Activated CD4-positive, alpha-beta T cell treated with anti-CD3 and anti-CD28 coated beads for 36 hours (primary cell): ENCODE measurements around the gene CAMK2D. TPM values are rescaled to one million over a fixed set of nuclear protein-coding genes. Genes with fewer than 3 reads are reported as not detected.
A peak's percentile ranks its signal among the peaks of the same experiment; 100 is the strongest.

Source experiments
- ATAC-seq: fragments of 200-7000 bp; cut with Tn5 transposase; one replicate; pipeline ENCODE4 v1.10.0; 2021; ENCODE audit warnings: mild to moderate bottlenecking, moderate library complexity
- CTCF ChIA-PET: fragments of 350-600 bp; sonication (Branson Sonifier 250); formaldehyde crosslinking; loops from one replicate; lab custom pipeline; 2021; ENCODE audit warnings: antibody characterized with exemption; lab: Charles Lee
- POLR2A ChIA-PET: fragments of 350-600 bp; sonication (Branson Sonifier 250); formaldehyde crosslinking; loops from one replicate; lab custom pipeline; 2021; ENCODE audit warnings: antibody characterized with exemption, inconsistent platforms; lab: Charles Lee
- DNase-seq: peaks from one replicate; pipeline ENCODE4 v3.0.0-alpha.2; 2020
- H3K27ac Mint-ChIP-seq: one replicate; pipeline ENCODE4 v1.8.0; 2021; ENCODE audit warnings: mixed read lengths
- H3K27me3 Mint-ChIP-seq: one replicate; pipeline ENCODE4 v1.8.0; 2021; ENCODE audit warnings: mixed read lengths
- H3K36me3 Mint-ChIP-seq: one replicate; pipeline ENCODE4 v1.8.0; 2021; ENCODE audit warnings: low read depth, mixed read lengths
- H3K4me1 Mint-ChIP-seq: one replicate; pipeline ENCODE4 v1.8.0; 2021; ENCODE audit warnings: mixed read lengths
- H3K4me3 Mint-ChIP-seq: one replicate; pipeline ENCODE4 v1.8.0; 2021; ENCODE audit warnings: mild to moderate bottlenecking, moderate library complexity, mixed read lengths
- H3K9me3 Mint-ChIP-seq: one replicate; pipeline ENCODE4 v1.8.0; 2021; ENCODE audit warnings: low read depth, mixed read lengths
- intact Hi-C, 2 experiments: fragments of 100-400 bp; cut with DNase I in 1 of 2; cut with micrococcal nuclease in 1 of 2; formaldehyde crosslinking; loops; one replicate each; pipeline versions ENCODE4 v1.14.2 to v1.15.1; 2022 to 2024; cut with DNase I, micrococcal nuclease
- total RNA-seq, 2 experiments: library from RNA; stranded (reverse); gene quantifications; one replicate each; pipeline ENCODE4 v1.2.3, GENCODE V29; 2021

Gene CAMK2D
- total RNA-seq, 2 experiments from 2014 or later: 70.3 to 71.3 TPM

- ChIA-PET CTCF (interaction anchor here (1.1 kb wide), 1 partner anchor 34 kb away, joined by 3 read pairs; no protein-coding TSS in a partner anchor), POLR2A (no interaction called here)
- peaks cover 23% of the 10 kb centered on the region for H3K36me3 Mint-ChIP-seq
- no peak overlapping the region for H3K4me3 Mint-ChIP-seq
- H3K9me3 Mint-ChIP-seq: no peaks in the 10 kb centered on the region
- ATAC-seq (no peak), DNase-seq (no peak)
- no peak overlapping the region for H3K27ac Mint-ChIP-seq
- H3K27me3 Mint-ChIP-seq: no peaks in the 10 kb centered on the region
- intact Hi-C loops: no loop called here
- H3K4me1 Mint-ChIP-seq: peaks cover 26% of the 10 kb centered on the region
Measured at GRCh38 chr4:113613503-113613902, 148.0 kb downstream of the CAMK2D start.

DNA sequence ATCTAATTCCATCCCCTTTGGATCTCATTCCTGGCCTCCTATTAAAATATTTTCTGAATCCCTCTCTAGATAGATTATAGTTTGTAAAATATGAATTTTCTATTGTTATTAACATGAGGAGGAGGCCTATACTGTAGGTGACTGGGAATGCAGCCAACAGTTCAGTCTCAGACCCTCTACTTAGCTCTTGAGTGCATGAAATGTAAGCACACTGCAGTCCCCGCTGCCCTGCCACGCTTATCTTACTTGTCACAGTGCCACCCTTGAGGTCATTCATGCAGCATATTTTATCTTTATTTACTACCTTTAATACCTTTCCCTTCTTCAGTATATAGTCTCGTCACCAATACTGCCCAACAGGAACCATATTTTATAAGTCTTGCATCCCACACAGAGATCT is 151.0 kb downstream of the CAMK2D start:
- Mint-ChIP-seq H3K4me3 (no peak overlapping the region), H3K9me3 (peaks cover 5% of the 10 kb centered on the region), H3K4me1 (peaks cover 40% of the 10 kb centered on the region), H3K27ac (no peak overlapping the region), H3K36me3 (peaks cover 49% of the 10 kb centered on the region), H3K27me3 (no peaks in the 10 kb centered on the region)
- CTCF ChIA-PET: interaction anchor here (0.8 to 1.5 kb wide), 3 partner anchors 15 to 63 kb away, joined by 3 to 5 read pairs (median 3); no protein-coding TSS in a partner anchor
- no peak for ATAC-seq
- DNase-seq: no peak
- POLR2A ChIA-PET: no interaction called here
- intact Hi-C loops: no loop called here

DNA sequence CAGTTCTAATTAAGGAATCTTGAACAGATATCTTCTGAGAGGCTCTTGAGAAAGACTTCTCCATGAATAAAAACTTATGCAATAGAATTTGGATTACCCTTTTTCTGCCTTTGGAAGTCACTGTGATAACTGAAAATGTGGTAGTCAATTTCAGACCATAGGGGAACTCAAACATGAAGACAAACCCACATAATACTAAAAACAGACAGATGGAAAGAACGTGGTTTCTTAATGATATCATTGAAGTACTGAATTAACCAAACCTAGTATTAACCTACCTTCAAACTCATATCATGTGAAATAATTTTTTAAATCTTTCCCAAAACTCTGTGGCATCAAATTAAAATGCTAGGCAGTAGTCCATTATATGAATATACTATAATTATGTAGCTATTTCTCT is 153.5 kb downstream of the CAMK2D start:
- H3K9me3 Mint-ChIP-seq: peaks cover 5% of the 10 kb centered on the region
- no peaks in the 10 kb centered on the region for H3K27me3 Mint-ChIP-seq
- ChIA-PET CTCF (no interaction called here), POLR2A (no interaction called here)
- peak; percentile 81 for ATAC-seq
- H3K27ac Mint-ChIP-seq: peak overlapping the region; percentile 61
- peaks cover 35% of the 10 kb centered on the region for H3K4me1 Mint-ChIP-seq
- no peak for DNase-seq
- intact Hi-C loops: loop anchor here in 1 of 2 experiments (5.0 kb wide), 1 partner anchor 41 kb away; no protein-coding TSS in a partner anchor
- H3K4me3 Mint-ChIP-seq: no peak overlapping the region
- H3K36me3 Mint-ChIP-seq: peaks cover 52% of the 10 kb centered on the region

DNA sequence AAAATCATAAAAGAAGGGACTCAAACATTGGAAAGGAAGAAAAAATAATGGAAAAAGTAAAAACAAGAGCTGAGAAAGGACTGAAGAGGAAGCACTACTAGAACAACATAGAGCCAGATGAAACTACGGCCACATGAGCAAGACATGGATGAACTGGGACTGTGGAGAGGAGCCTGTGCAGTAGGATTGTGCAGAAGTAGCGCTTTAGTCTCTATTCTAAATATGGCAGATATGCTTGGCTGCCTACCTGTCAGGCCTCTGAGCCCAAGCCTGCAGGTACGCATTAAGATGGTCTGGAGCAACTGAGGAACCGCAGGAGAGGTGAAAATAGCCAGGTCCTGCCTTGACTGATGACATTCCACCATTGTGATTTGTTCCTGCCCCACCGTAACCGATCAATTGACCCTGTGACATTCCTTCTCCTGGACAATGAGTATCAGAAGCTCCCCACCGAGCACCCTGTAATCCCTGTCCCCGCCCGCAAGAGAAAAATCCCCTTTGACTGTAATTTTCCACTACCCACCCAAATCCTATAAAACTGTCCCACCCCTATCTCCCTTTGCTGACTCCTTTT is 154.3 kb downstream of the CAMK2D start:
- intact Hi-C loops: loop anchor here in 1 of 2 experiments (5.0 kb wide), 1 partner anchor 40 kb away; no protein-coding TSS in a partner anchor
- DNase-seq (no peak), ATAC-seq (no peak)
- H3K27ac Mint-ChIP-seq: peak overlapping the region; percentile 61
- ChIA-PET POLR2A (no interaction called here), CTCF (interaction anchor here (0.6 kb wide), 1 partner anchor 213 kb away, joined by 3 read pairs; no protein-coding TSS in a partner anchor)
- H3K36me3 Mint-ChIP-seq: peaks cover 57% of the 10 kb centered on the region
- H3K27me3 Mint-ChIP-seq: no peaks in the 10 kb centered on the region
- H3K4me1 Mint-ChIP-seq: peaks cover 35% of the 10 kb centered on the region
- no peak overlapping the region for H3K4me3 Mint-ChIP-seq
- peaks cover 5% of the 10 kb centered on the region for H3K9me3 Mint-ChIP-seq

DNA sequence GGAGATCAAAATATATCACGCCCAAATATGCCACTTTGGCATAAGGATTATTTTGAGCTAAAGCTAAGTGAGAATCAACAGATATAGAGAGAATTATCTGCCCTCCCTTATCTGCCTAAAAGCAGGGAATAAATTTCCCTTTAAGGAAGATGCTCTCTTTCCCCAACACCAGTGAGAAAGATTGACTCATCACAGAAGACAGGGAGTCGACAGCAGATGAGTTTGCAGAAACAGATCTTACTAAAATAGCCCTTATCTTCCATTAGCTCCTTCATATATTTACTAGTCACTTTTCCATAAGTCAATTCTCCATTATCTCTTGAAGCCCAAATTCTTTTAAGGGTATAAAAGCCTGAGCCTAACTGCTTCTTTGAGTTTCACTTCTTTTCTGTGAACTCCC is 156.6 kb downstream of the CAMK2D start:
- DNase-seq (no peak), ATAC-seq (no peak)
- peaks cover 55% of the 10 kb centered on the region for H3K36me3 Mint-ChIP-seq
- intact Hi-C loops: loop anchor here in 1 of 2 experiments (5.0 kb wide), 1 partner anchor 38 kb away; no protein-coding TSS in a partner anchor
- H3K4me3 Mint-ChIP-seq: no peak overlapping the region
- H3K9me3 Mint-ChIP-seq: peaks cover 5% of the 10 kb centered on the region
- ChIA-PET POLR2A (no interaction called here), CTCF (no interaction called here)
- no peaks in the 10 kb centered on the region for H3K27me3 Mint-ChIP-seq
- peaks cover 35% of the 10 kb centered on the region for H3K4me1 Mint-ChIP-seq
- no peak overlapping the region for H3K27ac Mint-ChIP-seq

GRCh38 chr4:113603911-113604310 is 157.6 kb downstream of the CAMK2D start:
- Mint-ChIP-seq H3K4me1 (peaks cover 33% of the 10 kb centered on the region), H3K36me3 (peaks cover 50% of the 10 kb centered on the region), H3K27ac (no peak overlapping the region), H3K27me3 (no peaks in the 10 kb centered on the region), H3K4me3 (no peak overlapping the region), H3K9me3 (peaks cover 5% of the 10 kb centered on the region)
- ATAC-seq (no peak), DNase-seq (no peak)
- intact Hi-C loops: no loop called here
- ChIA-PET POLR2A (no interaction called here), CTCF (no interaction called here)

DNA sequence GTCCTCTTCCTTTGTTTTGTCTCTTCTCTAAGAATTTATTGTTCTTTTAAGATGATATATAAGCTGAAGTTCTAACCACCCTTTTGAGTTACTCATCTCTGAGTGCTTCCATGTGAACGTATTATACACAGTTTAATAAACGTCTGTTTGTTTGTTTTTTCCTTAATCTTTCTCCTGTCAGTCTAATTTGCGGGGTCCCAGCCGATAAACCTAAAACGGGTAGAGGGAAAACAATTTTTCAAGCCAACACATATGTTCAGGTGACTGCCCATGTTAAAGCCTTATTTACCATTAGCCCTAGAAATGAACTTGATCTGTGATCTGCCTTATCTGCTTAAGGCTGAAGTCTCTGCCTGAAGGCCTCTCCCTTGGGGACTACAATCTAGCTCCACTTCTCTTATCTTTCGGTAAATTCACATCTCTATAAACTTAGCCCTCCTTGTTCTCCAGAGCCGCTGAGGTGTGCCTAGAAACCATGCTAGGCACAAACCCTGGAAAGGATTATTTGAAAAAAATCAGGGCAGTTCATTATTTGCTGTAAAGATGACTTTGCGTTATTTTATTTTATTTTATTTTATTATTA is 158.8 kb downstream of the CAMK2D start:
- ChIA-PET POLR2A (no interaction called here), CTCF (no interaction called here)
- Mint-ChIP-seq H3K36me3 (peaks cover 53% of the 10 kb centered on the region), H3K4me1 (peaks cover 27% of the 10 kb centered on the region), H3K4me3 (no peak overlapping the region), H3K27me3 (no peaks in the 10 kb centered on the region), H3K27ac (no peak overlapping the region), H3K9me3 (peaks cover 3% of the 10 kb centered on the region)
- ATAC-seq (no peak), DNase-seq (no peak)
- intact Hi-C loops: no loop called here

DNA sequence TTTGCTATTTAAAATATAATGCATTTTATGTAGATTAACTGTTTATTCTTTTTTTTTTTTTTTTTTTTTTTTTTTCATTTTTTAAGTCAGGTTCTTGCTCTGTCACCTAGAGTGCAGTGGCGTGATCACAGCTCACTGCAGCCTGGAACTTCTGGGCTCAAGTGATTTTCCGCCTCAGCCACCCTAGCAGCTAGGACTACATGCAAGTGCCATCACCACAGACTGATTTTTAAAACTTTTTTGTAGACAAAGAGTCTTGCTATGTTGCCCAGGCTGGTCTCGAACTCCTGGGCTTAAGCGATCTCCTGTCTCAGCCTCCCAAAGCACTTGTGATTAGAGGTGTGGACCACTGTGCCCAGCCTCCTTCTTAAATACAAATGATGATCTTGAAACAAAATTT is 159.9 kb downstream of the CAMK2D start:
- Mint-ChIP-seq H3K4me3 (no peak overlapping the region), H3K9me3 (no peaks in the 10 kb centered on the region), H3K36me3 (peaks cover 53% of the 10 kb centered on the region), H3K27me3 (no peaks in the 10 kb centered on the region), H3K27ac (no peak overlapping the region), H3K4me1 (peaks cover 23% of the 10 kb centered on the region)
- POLR2A ChIA-PET: interaction anchor here (0.7 kb wide), 1 partner anchor 9 kb away, joined by 9 read pairs; no protein-coding TSS in a partner anchor
- no peak for DNase-seq
- ATAC-seq: no peak
- intact Hi-C loops: no loop called here
- CTCF ChIA-PET: no interaction called here

GRCh38 chr4:113596396-113596795 is 165.1 kb downstream of the CAMK2D start:
- Mint-ChIP-seq H3K36me3 (peaks cover 64% of the 10 kb centered on the region), H3K4me3 (no peak overlapping the region), H3K4me1 (peaks cover 47% of the 10 kb centered on the region), H3K27me3 (no peaks in the 10 kb centered on the region), H3K27ac (no peak overlapping the region), H3K9me3 (no peaks in the 10 kb centered on the region)
- DNase-seq: no peak
- intact Hi-C loops: no loop called here
- CTCF ChIA-PET: interaction anchor here (1.3 kb wide), 1 partner anchor 15 kb away, joined by 5 read pairs; no protein-coding TSS in a partner anchor
- ATAC-seq: no peak
- POLR2A ChIA-PET: no interaction called here

DNA sequence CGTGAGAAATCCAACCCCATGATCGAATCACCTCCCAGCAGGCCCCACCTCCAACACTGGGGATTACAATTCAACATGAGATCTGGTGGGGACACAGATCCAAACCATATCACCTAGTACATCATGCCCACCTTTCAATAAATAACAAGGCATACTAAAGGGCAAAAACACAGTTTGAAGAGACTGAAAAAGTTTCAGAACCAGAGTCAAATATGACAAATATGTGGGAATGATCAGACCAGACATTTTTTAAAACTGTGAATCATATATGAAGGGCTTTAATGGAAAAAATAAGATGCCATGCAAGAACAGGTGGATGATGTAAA is 167.3 kb downstream of the CAMK2D start:
- intact Hi-C loops: no loop called here
- ATAC-seq (peak; percentile 19), DNase-seq (no peak)
- Mint-ChIP-seq H3K4me3 (no peak overlapping the region), H3K9me3 (no peaks in the 10 kb centered on the region), H3K4me1 (peaks cover 50% of the 10 kb centered on the region), H3K27me3 (no peaks in the 10 kb centered on the region), H3K36me3 (peaks cover 65% of the 10 kb centered on the region), H3K27ac (peak overlapping the region; percentile 40)
- ChIA-PET POLR2A (interaction anchor here (0.7 kb wide), 1 partner anchor 196 kb away, joined by 3 read pairs; no protein-coding TSS in a partner anchor), CTCF (interaction anchor here (0.6 kb wide), 1 partner anchor 84 kb away, joined by 3 read pairs; no protein-coding TSS in a partner anchor)

GRCh38 chr4:113593400-113594230 is 167.9 kb downstream of the CAMK2D start:
- no peak overlapping the region for H3K4me3 Mint-ChIP-seq
- POLR2A ChIA-PET: interaction anchor here (0.7 kb wide), 1 partner anchor 196 kb away, joined by 3 read pairs; no protein-coding TSS in a partner anchor
- CTCF ChIA-PET: interaction anchor here (0.6 kb wide), 1 partner anchor 83 kb away, joined by 3 read pairs; no protein-coding TSS in a partner anchor
- H3K4me1 Mint-ChIP-seq: peaks cover 56% of the 10 kb centered on the region
- DNase-seq: no peak
- H3K9me3 Mint-ChIP-seq: no peaks in the 10 kb centered on the region
- intact Hi-C loops: no loop called here
- peak; percentile 15 for ATAC-seq
- H3K27me3 Mint-ChIP-seq: no peaks in the 10 kb centered on the region
- H3K27ac Mint-ChIP-seq: peak overlapping the region; percentile 40
- H3K36me3 Mint-ChIP-seq: peaks cover 67% of the 10 kb centered on the region
